Left lobe of liver (tissue), 2 donors: Measurements from ENCODE around the gene SLC22A8. TPM values are rescaled to one million over a fixed set of nuclear protein-coding genes. Genes with fewer than 3 reads are reported as not detected.
"Not testable (repeated sequence)": the region's sequence is repeated elsewhere in the genome, so short reads cannot be mapped to it uniquely, and the experiment has no call there.

ENCODE experiments used
- ATAC-seq: fragments of 200-7000 bp; cut with Tn5 transposase; one replicate; pipeline ENCODE4 v1.9.1; 2020; ENCODE audit warnings: mild to moderate bottlenecking, moderate library complexity
- DNase-seq: peaks from one replicate; pipeline ENCODE4 v3.0.0-alpha.2; 2020; ENCODE audit warnings: low spot score
- total RNA-seq: library from RNA; stranded (reverse); gene quantifications from one replicate; pipeline ENCODE4 v1.2.1, GENCODE V29; 2021
- donor health status: DM: no; HTN: no; CAD: no; lungs with moderate emphysema.
- donor health status: DM: no; HTN: yes; CAD: no.

SLC22A8 gene
- total RNA-seq, 1 donor from 2014 or later, result not detected

DNA sequence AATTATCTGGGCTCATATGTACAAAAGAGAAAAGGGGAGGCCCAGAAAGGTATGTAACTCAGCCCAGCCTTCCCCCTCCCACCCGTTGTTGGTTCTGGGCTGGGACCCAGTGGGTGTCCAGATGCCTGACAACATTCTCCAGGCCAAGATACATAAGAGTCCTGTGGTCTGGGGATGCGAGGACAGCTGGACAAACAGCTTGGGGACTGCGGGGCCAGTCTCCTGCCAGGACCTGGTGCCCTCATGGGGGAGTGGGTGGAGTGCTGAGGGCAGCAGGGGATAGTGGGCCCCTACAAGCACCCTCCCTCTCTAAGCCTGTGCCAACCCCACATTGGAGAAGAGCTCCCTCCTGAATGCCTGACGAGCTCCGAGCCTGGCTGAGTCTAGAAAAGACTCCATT is 27.4 kb downstream of the SLC22A8 start:
- no peak for ATAC-seq

GRCh38 chr11:62985041-62985750 is 30.4 kb downstream of the SLC22A8 start:
- DNase-seq (no peak), ATAC-seq (no peak)

More for the DNA sequence above, 27.4 kb downstream of the SLC22A8 start:
- no peak for DNase-seq

DNA sequence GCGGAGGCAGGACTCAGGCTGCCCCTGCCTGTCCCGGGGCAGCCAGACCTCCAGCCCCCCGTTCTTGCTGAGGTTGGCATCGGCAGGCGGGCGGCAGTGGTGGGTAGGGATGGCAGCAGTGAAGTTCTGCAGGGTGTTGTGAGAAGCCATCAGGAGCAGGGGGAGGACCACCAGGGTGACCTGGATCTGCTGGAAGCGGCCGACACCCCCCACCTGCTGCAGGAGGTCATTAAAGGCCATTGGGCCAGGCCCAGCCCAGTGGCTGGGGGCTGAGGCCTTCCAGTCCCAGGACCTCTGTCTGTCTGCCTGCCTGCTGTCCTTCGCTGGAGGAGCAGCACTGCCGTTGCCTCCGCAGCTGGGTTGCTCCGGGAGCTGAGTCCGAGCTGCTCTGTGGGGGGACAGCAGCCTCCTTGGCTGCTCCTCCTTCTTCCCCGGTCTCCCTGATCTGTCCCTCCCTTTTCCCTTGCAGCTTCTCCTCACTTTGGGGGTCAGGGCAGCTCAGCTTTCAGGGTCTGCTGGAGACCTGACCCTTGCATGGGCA is 31.1 kb downstream of the SLC22A8 start, which contains the start of gene SLC22A6:
Gene SLC22A6, minus strand, starts transcription at position 517 of the 541 bp plus-strand sequence. Its CDS starts 277 bp downstream, at position 240.
- no peak for DNase-seq
- ATAC-seq, result no peak

- ATAC-seq (no peak), DNase-seq (no peak)
Measured at GRCh38 chr11:62983536-62984199, 32.0 kb downstream of the SLC22A8 start.

DNA sequence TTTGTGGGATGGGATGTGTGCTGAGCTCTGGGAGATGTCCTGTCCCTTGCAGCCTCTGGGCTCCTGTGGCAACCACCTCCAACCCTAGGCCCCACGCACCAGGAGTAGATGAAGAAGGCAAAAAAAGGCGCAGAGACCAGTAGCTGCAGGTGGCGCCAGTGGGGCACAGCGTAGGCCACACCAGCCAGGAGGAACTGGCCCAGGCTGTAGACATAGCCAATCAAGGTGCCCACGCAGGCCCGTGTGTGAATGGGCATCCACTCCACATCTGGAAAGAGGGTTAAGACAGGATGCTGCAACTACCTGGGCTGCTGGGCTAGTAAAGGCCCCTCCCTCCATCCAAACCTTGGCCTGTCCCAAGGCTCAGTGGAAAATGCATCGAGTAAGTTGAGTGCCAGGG is 33.9 kb downstream of the SLC22A8 start:
- no peak for DNase-seq
- no peak for ATAC-seq

- ATAC-seq, result no peak
- DNase-seq, result no peak
Measured at GRCh38 chr11:62980133-62980760, 35.4 kb downstream of the SLC22A8 start.

- DNase-seq, result no peak
- no peak for ATAC-seq
Measured at GRCh38 chr11:62976109-62976508, 39.5 kb downstream of the SLC22A8 start.

- DNase-seq (no peak), ATAC-seq (peak; percentile 60)
Measured at GRCh38 chr11:62974848-62975522, 40.7 kb downstream of the SLC22A8 start.

DNA sequence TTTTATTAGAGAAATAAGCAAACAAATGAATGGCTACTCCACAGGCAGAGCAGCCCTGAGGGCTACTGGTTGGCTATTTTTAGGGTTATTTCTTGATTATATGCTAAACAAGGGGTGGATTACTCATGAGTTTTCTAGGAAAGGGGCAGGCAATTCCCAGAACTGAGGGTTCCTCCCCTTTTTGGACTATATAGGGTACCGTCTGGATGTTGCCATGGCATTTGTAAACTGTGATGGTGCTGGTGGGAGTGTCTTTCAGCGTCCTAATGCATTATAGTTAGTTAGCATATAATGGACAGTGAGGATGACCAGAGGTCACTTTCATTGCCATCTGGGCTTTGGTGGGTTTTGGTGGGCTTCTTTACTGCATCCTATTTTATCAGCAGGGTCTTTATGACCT is 50.1 kb downstream of the SLC22A8 start:
- no peak for ATAC-seq

DNA sequence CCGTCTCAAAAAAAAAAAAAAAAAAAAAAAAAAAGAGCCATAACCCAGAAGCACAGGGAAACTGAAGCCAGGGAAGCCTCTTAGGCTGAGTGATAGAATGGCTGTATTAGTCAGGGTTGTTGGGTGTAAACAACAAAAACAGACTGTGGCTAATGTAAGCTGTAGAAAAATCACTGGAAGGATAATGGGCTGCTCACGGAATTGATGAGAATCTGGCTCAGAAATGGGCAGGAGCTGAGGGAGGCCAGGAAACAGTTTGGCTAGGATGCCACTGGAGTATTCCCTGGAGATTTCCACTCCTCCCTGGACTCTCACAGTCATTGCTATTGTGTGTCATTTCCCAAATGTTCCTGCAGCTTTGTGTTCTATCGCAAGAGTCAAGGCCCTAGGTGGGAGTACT is 53.2 kb downstream of the SLC22A8 start:
- ATAC-seq (no peak), DNase-seq (no peak)

More for the DNA sequence above, 50.1 kb downstream of the SLC22A8 start:
- no peak for DNase-seq

GRCh38 chr11:62961017-62961570 is 54.5 kb downstream of the SLC22A8 start:
- ATAC-seq (no peak), DNase-seq (no peak)

DNA sequence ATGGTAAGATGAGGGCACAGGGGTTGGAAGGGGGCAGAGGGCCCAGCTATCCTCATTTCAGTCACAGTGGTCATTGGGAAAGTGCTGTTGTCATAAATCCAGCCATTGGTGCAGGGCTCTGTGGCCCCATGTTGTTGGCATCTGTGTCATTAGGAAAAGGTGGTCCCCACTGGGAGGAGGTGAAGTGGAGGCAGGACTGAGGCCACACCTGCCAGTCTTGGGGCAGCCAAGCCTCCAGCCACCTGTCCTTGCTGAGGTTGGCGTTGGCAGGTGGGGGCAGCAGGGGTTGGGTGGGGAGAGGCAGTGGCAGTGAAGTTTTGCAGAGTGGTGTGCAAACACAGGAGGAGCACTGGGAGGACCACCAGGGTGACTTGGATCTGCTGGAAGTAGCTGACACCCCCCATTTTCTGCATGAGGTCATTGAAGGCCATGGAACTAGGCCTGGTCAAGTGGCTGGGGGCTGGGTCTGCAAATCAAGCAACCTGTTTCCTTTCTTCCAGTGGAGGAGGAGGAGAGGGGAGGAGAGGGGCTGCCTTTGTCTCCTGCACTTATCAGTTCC is 56.1 kb downstream of the SLC22A8 start:
- no peak for DNase-seq
- ATAC-seq, result no peak

GRCh38 chr11:62958547-62959421 is 56.9 kb downstream of the SLC22A8 start:
- DNase-seq (no peak), ATAC-seq (no peak)

- DNase-seq, result no peak
- ATAC-seq, result no peak
Measured at GRCh38 chr11:62957147-62957546, 58.5 kb downstream of the SLC22A8 start.

DNA sequence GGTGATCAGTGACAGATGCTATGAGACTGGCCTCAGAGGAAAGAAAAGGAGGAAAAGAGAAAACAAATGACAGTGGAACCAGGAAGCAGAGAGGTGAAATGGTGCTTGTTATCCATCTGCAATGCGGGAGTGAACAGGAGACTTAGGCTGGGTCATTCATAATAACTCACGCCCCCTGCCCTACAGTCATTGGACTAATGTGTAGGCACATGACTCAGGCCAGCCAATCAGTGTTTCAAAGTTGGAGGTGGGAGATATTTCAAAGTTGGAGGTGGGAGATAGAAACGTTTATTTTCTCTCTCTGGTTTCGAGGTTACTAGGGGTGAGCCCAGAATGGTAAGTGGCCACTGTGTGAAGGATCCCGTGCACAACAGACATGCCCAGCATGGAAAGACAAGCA is 61.2 kb downstream of the SLC22A8 start:
- no peak for ATAC-seq

GRCh38 chr11:62953811-62954210 is 61.8 kb downstream of the SLC22A8 start:
- DNase-seq (no peak), ATAC-seq (no peak)

More for the DNA sequence above, 61.2 kb downstream of the SLC22A8 start:
- DNase-seq, result no peak

DNA sequence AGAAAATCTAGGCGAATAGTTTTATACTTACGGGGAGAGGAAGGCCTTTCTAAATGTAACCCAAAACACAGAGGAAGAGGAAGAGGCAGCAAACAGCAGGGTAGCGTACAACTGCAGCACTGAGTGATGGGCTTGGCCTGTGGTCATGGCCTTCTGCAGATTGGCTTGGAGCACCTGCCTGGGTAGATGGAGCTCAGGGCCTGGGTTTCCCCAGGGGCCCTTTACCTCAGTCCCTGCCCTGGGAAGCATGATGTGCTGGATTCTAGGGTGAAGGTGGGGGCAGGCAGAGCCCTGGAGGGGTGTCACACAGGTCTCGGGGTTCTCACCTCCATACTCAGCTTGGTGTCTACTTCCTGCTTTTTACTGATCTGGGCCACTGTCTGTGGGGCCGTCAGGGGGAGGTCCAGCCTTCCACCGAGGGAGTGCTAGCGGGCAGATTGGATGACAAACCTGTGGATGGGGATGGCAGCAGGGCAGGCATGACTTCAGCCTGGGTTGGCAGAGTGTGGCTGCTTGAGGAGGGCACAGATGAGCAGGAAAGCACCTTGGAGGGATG is 66.8 kb downstream of the SLC22A8 start:
- DNase-seq, result no peak
- no peak for ATAC-seq

- ATAC-seq, result not testable (repeated sequence)
Measured at GRCh38 chr11:62945538-62945937, 70.1 kb downstream of the SLC22A8 start.

More at GRCh38 chr11:62945538-62945937, 70.1 kb downstream of the SLC22A8 start:
- not testable (repeated sequence) for DNase-seq
